Measurements from ENCODE around the gene TPRA1.

- TF ChIP-seq CTCF (conservative IDR thresholded peaks at IDR 0.05), result no peak
- no peak for TF ChIP-seq EZH2 (IDR thresholded peaks at IDR 0.05; ENCODE audit: low read depth)
These were observed 13.5 kb upstream of the TPRA1 start for GRCh38 chr3:127604035-127604434.

All from PC-9 (cell line).